Kasumi-1 (cell line): Measurements from ENCODE around the gene COL18A1.

Experiments
- DNase-seq, 2 experiments: peaks; one replicate each; lab custom pipeline; 2025; lab: John Stamatoyannopoulos, UW

COL18A1 gene

GRCh38 chr21:45401916-45402900 is 2.8 kb upstream of the COL18A1 start:
- DNase-seq, result no peak

GRCh38 chr21:45403133-45403824 is 1.7 kb upstream of the COL18A1 start:
- DNase-seq, result no peak

GRCh38 chr21:45403825-45404729 is 888 bp upstream of the COL18A1 start:
- no peak for DNase-seq

- DNase-seq, result no peak
Measured at GRCh38 chr21:45405271-45405818, 380 bp downstream of the COL18A1 start.

GRCh38 chr21:45405819-45406762 is 1.1 kb downstream of the COL18A1 start:
- DNase-seq, result no peak

GRCh38 chr21:45406801-45407628 is 2.0 kb downstream of the COL18A1 start:
- DNase-seq, result no peak

GRCh38 chr21:45407629-45408247 is 2.8 kb downstream of the COL18A1 start:
- no peak for DNase-seq

- no peak for DNase-seq
Measured at GRCh38 chr21:45408271-45408791, 3.4 kb downstream of the COL18A1 start.

GRCh38 chr21:45408801-45409261 is 3.9 kb downstream of the COL18A1 start:
- DNase-seq, result no peak

- no peak for DNase-seq
Measured at GRCh38 chr21:45409466-45410150, 4.6 kb downstream of the COL18A1 start.

GRCh38 chr21:45410151-45410864 is 5.3 kb downstream of the COL18A1 start:
- no peak for DNase-seq

GRCh38 chr21:45410865-45411809 is 6.2 kb downstream of the COL18A1 start:
- DNase-seq, result no peak

GRCh38 chr21:45411810-45412206 is 6.8 kb downstream of the COL18A1 start:
- DNase-seq, result no peak

- DNase-seq, result no peak
Measured at GRCh38 chr21:45412491-45412890, 7.5 kb downstream of the COL18A1 start.

GRCh38 chr21:45412909-45413611 is 8.1 kb downstream of the COL18A1 start:
- DNase-seq, result no peak

GRCh38 chr21:45413922-45414321 is 9.0 kb downstream of the COL18A1 start:
- no peak for DNase-seq
